Measurements from ENCODE around the gene PPP1R13B.
"Not testable (repeated sequence)": the region's sequence is repeated elsewhere in the genome, so short reads cannot be mapped to it uniquely, and the experiment has no call there.

PPP1R13B gene

DNA sequence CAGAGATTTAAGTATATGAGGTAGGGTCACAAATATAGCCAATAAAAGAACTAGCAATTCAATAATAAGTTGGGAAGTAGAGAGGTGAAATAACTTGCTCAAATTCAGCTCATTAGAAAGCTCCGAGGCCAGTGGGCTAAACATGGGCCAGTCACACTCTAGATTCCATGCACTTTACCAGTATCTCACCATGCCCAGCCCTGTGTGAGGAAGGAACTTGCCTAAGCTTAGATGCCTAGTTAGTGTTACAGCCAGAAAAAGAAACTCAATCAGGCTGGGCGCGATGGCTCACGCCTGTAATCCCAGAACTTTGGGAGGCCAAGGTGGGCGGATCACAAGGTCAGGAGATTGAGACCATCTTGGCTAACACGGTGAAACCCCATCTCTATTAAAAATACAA lies 71.1 kb downstream of the PPP1R13B start:
- DNase-seq (ENCODE audit: low read depth in 3 of 3): not testable (repeated sequence)

DNA sequence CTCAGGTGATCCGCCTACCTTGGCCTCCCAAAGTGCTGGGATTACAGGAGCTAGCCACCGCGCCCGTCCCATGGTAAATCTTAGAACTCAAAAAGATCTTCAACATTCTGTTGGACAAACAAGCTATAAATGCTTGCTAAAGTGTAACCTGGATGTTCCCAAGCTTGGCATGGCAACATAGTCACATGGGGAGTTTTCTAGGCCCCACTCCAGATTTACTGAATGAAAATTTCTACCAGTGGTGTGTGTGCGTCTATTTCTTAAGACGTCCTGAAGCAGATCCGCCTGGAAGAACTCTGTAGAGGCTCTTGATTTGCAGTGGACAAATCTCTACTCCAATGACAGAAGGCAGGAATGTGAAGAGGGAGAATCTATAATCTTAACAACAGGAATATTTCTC lies 71.9 kb downstream of the PPP1R13B start:
- no peak for DNase-seq (ENCODE audit: low read depth in 3 of 3)

DNA sequence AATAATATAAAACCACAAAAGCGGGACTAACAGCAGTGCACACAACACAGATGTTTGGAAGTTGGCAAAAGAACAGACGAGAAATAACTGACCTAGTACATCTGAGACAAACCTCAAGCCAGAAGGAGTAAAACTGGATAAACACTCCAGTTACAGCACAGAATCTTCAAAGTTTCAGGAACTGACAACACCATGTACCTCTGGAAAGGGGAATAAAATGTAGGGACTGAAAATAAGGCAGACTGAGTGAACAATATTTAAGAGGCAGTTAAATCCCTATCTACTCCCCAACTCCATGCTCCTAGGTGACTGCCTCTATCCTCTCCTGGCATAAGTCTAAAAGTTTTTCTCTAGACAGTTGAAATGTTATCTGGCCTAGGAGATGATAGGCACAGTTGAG lies 73.9 kb downstream of the PPP1R13B start:
- DNase-seq (ENCODE audit: low read depth in 3 of 3): no peak

DNA sequence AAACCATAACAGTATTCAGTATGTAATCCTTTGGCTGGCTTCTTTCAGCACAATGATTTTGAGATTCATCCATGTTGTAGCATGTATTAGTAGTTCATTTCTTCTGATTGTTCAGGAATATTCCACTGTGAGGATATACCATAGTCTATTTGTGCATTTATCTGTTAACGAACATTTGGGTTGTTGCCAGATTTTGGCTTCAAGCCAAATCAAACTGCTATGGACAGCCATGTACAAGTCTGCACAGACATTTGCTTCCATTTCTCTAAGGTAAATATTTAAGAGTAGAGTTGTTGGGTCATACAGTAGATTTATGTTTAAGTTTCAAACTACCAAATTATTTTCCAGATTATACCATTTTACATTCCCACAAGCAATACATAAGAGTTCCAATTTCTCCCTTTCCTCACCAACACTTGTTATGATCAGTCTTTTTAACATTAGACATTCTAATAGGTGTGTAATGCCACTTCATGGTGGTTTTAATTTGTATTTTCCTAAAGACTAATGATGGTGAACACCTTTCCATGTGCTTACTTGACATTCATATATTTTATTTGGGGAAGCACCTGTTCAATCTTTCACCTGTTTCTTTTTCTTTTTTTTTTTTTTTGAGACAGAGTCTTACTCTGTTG lies 75.2 kb downstream of the PPP1R13B start:
- no peak for DNase-seq (ENCODE audit: low read depth in 3 of 3)

DNA sequence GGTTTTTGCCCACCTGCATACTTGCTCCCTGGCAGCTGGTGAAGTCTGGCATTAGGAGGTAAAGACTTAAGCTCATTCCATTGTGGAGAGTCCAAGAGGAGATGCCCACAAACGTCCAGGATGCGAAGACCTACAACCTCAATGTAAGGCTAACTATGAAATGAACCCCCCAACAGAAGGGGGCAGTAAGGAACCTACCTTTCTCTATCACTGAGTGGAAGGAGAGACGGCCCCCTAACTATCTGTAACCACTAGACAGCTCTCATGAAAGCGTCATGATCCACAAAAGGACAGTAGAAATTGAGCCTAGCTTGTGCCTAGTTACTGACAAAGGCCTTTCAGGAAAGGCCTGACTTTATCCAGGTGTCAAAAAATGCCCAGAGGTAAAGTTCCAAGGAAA lies 76.5 kb downstream of the PPP1R13B start:
- DNase-seq (ENCODE audit: low read depth in 3 of 3): no peak

DNA sequence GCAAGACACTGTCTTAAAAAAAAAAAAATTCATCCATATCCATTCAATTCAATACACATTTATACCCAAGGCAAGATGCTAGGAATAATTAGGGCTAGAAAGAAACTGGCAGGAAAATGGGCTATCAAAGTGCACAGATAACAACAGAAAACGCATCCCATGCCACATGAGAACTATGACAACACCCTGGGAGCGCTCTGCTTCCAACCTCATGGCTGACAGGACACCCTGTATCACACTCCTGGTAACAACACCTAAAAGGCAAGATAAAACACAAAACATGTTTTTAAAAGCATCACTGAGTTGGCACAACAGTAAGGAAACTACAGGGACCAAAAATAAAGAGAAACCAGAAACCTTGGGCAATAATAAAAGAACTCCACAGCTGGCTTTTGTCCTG lies 76.9 kb downstream of the PPP1R13B start:
- DNase-seq (ENCODE audit: low read depth in 3 of 3): no peak

DNA sequence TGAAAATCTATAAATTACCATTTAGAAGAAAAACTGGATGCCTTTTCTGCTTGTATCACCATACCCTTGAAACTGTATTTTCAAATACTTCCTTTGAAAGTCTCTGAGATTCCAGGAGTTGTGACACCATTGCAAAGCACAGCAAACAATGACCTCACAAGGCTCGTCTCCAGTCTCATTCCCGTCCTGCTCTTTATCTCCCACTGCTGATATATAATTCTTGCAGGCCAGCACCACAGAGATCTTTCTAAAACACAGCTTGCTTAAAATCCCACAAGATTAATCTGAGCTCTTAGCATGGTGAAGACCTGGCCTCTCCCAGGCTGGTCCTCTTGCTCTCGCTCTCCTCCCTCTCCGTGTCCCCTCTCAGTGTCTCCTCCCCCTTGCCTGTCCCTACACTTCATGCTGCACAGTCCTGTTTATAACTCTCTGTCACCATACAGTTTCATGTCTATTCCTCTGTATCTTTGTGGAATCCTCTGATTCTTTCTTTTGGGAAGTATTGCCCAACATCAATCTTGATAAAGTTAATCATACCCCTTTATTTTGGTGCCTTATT lies 80.0 kb downstream of the PPP1R13B start:
- DNase-seq (ENCODE audit: low read depth in 3 of 3): no peak

DNA sequence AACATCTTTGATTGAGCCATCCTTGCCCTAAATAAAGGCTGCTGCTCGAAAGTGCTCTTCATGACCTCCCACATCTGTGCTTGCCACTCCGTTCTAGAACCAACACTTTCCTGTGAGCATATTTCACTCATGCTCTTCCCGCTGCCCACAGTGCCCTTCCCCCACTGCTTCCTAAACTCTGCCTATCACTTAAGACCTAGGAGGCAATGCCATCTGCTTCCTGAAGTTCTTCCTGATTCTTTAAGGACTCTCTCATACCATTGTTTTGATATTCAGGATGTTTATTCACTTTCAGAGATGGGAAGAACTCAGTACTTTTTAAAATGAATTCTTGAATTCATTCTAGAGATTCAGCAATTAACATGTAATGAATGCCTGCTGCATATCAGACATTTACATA lies 81.8 kb downstream of the PPP1R13B start:
- no peak for DNase-seq (ENCODE audit: low read depth in 3 of 3)

DNA sequence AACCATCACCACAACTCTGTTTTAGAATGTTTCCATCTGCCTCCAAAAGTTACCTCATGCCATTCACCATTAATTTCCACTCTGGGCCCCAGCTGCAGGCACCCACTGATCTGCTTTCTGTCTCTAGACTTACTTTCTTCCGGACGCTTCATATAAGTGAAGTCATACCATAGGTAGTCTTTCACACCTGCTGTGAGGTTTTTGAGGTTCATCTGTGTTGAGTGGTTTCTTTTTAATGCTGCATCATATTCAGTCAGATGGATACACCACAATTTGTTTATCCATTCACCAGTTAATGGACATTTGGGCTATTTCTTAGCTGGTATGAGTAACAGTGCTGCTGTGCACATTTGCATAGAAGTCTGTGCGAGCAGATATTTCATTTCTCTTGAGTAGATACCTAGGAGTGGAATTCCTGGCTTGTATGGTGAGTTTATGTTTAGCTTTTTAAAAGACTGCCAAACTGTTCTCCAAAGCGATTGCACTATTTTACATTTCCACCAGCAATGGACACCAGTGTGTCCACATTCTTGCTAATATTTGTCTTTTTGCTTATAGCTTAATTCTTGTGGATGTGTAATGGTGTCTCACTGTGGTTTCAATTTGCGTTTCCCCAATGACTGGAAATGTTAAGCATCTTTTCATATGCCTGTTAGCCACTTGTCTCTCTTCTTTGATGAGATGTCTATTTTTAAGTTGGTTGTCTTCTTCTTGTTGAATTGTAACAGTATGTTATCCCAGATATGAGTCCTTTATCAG lies 83.5 kb downstream of the PPP1R13B start:
- no peak for DNase-seq (ENCODE audit: low read depth in 3 of 3)

DNA sequence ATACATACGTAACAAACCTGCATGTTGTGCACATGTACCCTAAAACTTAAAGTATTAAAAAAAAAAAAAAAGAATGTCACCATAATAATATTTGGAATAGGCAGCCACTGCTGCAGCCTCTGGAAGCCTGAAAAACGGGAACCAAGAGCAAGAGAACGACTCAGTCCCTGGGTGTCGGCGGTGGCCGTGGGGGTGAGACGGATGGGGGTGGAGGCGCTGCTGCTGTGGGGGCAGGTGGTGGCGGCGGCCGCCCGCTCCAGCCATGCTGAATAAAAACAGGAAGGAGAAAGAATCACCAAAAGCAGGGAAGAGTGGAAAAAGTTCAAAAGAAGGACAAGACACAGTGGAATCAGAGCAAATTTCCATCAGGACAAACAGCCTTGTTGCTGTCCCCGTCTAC lies 84.8 kb downstream of the PPP1R13B start:
- DNase-seq (ENCODE audit: low read depth in 3 of 3): no peak

DNA sequence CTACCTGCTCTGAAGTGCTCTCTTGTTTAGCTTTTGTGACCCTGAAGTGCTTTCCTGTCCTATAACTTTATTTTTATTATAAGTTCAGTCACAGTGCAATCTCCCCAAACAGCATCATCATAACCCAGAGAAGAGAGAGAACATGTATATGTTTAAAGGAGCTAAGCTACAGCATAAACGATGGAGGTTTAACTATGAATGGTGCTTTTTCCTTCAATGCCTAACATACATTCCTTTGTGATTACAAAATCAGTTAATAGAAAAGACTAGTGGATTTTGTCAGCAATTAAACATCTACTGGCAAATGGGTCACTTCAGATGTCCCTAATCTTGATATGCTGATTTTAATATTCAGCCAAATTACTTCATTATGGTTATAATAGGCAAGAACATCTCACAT lies 85.3 kb downstream of the PPP1R13B start:
- no peak for DNase-seq (ENCODE audit: low read depth in 3 of 3)

DNA sequence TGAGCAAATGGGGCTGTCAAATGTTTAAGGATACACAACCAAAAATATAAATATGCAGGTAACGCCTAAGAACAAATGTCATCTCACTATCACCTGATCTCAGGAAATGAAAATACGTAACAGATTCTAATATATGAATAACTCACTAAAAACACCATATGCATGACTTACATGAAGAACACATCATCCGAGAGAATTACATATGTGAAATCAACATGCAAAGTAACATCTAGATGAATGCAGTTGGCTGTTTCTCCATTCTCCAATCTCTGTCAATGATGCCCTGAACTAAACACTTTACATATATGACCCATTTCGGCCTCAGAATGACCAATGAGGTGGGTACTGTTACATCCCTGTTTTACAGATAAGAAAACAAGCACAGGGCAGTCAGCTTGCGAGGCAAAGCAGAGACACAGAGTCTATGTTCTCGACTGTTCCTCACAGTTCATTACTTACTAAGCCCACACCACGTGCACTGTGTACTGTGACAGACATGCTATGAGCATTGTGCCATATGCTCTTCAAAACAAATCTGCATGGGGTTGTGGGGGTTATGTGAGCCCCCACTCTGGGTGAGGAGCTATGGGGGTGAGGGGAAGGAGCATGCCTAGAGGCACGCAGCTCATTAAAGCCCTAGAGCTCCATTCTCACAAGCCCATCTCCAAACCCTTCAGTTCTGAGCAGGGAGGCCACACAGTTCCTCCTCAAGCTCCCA lies 89.2 kb downstream of the PPP1R13B start:
- no peak for DNase-seq (ENCODE audit: low read depth in 3 of 3)

DNA sequence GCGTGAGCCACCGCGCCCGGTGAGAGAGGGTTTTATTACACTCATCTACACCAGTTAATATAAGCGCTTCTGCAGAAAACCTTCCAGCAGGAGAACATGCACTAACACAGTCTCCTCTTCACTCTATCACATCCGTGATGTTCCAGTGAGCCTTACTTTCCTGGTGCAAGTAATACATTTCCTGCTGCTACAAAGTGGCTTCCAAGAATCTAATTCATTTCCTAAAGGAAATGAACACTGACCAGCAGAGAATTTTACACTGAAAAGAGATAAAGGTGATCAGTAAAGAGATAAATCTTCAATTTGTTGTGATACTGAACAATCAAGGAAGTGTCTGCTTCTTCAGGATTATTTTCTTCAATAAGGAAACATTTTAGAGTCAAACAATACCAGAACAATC lies 92.3 kb downstream of the PPP1R13B start:
- DNase-seq (ENCODE audit: low read depth in 3 of 3): no peak

DNA sequence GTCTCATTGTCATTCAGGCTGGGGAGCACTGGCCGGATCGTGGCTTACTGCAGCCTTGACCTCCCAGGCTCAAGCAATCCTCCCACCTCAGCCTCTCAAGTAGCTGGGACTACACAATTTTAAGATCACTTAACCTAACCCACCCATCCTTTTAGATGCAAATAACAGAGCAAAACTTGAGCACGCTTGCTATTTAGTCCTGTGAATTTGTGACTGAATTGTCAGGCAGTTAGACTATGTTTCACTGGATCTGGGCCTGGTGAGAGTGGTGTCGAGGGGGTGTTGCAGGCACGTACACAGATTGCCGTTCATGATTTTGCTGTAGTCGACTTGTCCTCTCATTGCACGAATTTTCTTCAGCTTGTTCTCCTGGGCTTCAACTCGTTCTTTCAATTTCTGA lies 93.6 kb downstream of the PPP1R13B start:
- DNase-seq (ENCODE audit: low read depth in 3 of 3): no peak

DNA sequence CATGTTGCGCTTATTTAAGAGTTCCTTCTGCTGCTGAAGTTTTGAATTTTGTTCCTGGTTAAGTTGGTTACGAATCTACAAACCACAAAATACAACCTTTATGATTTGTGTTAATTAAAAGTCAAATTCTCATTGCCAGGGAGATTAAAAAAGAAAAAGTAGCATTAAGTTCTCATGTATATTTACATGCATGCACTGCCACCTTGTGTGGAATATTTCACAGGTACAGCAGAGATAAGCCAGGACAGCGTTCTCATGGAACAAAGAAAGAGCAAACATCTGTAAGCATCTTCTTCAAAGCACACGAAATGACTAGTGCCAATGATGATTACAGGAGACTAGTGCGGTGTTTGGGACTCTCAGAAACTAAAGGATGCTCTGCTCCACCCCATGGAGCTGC lies 97.5 kb downstream of the PPP1R13B start:
- no peak for DNase-seq (ENCODE audit: low read depth in 3 of 3)

DNA sequence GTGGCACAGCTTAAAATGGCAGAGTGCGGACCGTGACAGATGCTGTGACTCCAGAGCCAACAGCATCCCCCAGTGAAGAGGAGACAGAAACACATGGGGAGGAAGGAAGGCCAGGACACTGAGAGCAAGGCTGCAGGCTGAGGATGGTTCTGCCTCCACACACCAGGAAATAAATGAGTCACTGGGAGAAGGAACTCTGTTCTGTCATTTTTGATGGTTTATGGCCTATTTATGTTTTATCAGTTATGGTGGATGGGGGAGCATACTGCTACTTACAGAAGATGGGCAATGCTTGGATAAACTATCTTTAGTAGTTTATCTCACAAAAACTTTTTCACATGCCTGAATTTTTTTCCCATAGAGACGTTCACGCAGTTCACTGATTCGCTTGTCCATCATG lies 97.9 kb downstream of the PPP1R13B start:
- DNase-seq (ENCODE audit: low read depth in 3 of 3): no peak

DNA sequence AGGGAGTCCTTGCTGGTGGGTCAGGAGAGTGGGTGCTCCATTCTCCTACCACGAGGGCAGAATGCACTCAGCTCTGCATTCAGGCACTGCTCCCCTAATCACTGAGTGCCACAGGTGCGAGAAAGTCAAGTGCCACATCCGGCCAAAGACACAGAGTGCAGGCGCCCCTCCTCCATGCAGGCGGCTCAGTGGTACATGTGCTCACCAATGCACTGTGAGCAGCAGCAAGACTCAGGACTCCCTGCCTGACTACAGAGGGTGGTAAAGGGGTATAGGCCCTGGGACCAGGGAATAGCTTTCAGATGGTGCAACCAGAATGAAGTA lies 98.9 kb downstream of the PPP1R13B start:
- DNase-seq (ENCODE audit: low read depth in 3 of 3): peak in 2 of 3 donors; percentile 26 to 32

DNA sequence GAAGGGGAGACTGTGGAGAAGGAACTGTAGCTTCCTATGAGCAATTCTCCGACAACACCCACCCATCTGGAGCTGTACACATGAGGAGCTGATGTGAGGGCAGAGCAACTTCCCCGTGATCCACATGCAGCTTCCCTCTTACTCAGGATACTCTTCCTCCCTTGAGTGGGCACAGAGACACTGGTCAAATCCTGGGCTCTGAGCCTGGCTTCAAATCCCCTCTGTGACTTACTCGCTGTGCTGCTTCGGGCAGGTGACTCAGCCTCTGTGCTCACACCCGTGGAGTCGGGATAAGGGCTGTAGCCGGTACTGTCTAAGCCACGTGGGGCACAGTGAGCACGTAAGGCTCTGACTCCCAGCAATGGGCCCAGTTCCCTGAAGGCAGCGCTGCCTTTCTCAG lies 100.7 kb downstream of the PPP1R13B start:
- DNase-seq (ENCODE audit: low read depth in 3 of 3): no peak

DNA sequence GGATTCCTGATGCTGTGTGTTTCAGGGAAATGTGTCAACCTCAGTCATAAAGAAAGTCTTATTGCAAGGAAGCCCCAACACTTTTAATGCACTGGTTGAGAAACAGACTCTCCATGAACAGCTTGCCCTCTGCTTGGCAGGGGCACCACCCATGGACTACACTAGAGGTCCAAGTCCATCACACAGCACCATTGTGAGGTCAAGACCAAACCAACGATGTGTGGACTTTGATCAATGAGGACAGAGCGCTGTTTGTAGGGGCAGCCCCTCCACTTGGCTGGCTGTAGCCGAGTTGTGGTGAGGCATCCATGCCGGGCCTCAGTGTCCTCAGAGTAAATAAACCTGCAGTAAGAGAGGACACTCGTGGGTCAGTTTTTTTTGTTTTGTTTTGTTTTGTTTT lies 102.0 kb downstream of the PPP1R13B start:
- DNase-seq (ENCODE audit: low read depth in 3 of 3): no peak

DNA sequence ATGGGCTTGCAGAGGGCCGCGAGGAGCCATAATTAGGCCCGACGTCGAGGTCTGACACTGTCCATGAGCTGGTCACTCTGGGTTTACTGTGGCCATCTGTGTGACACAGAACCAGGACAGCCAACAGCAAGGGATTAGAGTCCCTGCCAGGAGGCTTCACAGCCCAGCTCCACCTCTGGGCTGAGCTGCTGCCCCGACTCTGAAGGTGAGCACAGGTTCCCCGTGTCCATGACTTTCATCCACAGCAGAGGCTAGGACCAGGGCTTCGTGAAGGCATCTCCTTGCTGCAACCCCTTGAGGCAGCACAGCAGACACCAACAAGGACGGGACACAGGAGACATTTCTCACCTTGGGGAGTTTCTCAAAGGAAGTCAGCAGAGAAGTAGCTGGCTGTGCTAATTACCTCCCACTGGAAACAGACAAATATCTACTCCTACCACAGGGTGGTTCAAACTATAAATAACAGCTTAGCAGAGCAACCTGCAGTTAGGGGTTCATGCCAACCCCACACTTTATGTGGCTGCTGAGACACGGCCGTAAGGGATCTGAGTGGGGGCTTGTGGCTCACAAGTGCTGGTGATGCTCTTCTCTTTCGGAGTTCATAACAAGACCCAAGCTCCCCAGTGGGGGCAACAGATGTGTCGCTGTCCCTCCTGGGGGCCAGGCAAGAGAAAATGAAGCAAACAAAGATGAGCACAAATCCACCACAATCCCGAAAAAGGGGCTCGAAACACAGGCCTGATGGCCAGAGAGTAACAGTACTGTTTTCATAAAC lies 102.6 kb downstream of the PPP1R13B start:
- no peak for DNase-seq (ENCODE audit: low read depth in 3 of 3)

DNA sequence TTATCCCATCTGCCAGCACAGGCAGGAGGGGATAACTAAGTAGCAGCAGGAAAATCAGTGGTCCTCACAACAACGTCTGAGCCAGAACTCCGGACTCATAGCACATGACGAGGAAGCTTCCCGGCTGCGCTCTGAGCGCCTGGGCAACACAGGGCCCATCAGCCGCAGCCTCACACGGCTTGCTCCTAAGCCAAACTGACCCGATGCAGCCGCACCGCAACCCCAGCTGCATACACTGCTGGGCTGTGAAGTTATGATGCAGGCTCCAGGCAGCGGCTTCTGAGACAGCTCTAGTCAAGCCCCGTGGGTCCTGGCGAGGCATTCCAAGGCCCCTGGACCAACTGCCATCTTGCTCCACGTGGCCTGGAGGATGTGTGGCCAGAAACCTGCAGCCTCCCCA lies 103.7 kb downstream of the PPP1R13B start:
- DNase-seq (ENCODE audit: low read depth in 3 of 3): no peak
